Measurements from ENCODE around the gene MYO3A. TPM values are rescaled to one million over a fixed set of nuclear protein-coding genes. Genes with fewer than 3 reads are reported as not detected.

The MYO3A gene
- total RNA-seq, 1 donor from 2014 or later, result 0.23 TPM

GRCh38 chr10:26213157-26213800 is 279.2 kb downstream of the MYO3A start:
- peaks cover 60% of the 10 kb centered on the region for H3K27me3 Mint-ChIP-seq (ENCODE audit: low read depth, unreplicated experiment)
- no peak overlapping the region for H3K4me3 Mint-ChIP-seq (ENCODE audit: unreplicated experiment)
- Histone ChIP-seq H3K4me2 (ENCODE audit: low read length) (no peak overlapping the region), H2AFZ (ENCODE audit: low read depth, low read length) (no peak overlapping the region), H3K36me3 (ENCODE audit: insufficient read depth, low read length) (no peaks in the 10 kb centered on the region), H3K27me3 (ENCODE audit: insufficient read depth, low read length) (peaks cover 66% of the 10 kb centered on the region), H3K4me3 (ENCODE audit: insufficient read depth, low read depth, low read length) (no peak overlapping the region), H3K27ac (ENCODE audit: low read depth, low read length) (no peak overlapping the region), H3K79me2 (ENCODE audit: insufficient read depth, low read length) (no peaks in the 10 kb centered on the region), H3K9me3 (ENCODE audit: insufficient read depth, low read depth, low read length) (no peaks in the 10 kb centered on the region), H4K20me1 (ENCODE audit: insufficient read depth, low read length) (peaks cover 3% of the 10 kb centered on the region), H3K9ac (ENCODE audit: low read length) (no peak overlapping the region), H3K4me1 (ENCODE audit: insufficient read depth, low read length) (peaks cover 6% of the 10 kb centered on the region)
- DNase-seq (ENCODE audit: low read depth), result no peak
- H3K9me3 Mint-ChIP-seq (ENCODE audit: unreplicated experiment), result peaks cover 6% of the 10 kb centered on the region
- H3K4me1 Mint-ChIP-seq (ENCODE audit: low read depth, unreplicated experiment), result no peaks in the 10 kb centered on the region
- H3K36me3 Mint-ChIP-seq (ENCODE audit: low read depth, unreplicated experiment), result no peaks in the 10 kb centered on the region
- no peak for FAIRE-seq
- no peak overlapping the region for H3K27ac Mint-ChIP-seq (ENCODE audit: unreplicated experiment)
- TF ChIP-seq EZH2 (IDR thresholded peaks at IDR 0.05; ENCODE audit: insufficient read depth, low read length), result no peak
- TF ChIP-seq, protein P1, sequence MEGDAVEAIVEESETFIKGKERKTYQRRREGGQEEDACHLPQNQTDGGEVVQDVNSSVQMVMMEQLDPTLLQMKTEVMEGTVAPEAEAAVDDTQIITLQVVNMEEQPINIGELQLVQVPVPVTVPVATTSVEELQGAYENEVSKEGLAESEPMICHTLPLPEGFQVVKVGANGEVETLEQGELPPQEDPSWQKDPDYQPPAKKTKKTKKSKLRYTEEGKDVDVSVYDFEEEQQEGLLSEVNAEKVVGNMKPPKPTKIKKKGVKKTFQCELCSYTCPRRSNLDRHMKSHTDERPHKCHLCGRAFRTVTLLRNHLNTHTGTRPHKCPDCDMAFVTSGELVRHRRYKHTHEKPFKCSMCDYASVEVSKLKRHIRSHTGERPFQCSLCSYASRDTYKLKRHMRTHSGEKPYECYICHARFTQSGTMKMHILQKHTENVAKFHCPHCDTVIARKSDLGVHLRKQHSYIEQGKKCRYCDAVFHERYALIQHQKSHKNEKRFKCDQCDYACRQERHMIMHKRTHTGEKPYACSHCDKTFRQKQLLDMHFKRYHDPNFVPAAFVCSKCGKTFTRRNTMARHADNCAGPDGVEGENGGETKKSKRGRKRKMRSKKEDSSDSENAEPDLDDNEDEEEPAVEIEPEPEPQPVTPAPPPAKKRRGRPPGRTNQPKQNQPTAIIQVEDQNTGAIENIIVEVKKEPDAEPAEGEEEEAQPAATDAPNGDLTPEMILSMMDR (IDR thresholded peaks at IDR 0.05; ENCODE audit: insufficient read depth, low read depth, low read length), result no peak

DNA sequence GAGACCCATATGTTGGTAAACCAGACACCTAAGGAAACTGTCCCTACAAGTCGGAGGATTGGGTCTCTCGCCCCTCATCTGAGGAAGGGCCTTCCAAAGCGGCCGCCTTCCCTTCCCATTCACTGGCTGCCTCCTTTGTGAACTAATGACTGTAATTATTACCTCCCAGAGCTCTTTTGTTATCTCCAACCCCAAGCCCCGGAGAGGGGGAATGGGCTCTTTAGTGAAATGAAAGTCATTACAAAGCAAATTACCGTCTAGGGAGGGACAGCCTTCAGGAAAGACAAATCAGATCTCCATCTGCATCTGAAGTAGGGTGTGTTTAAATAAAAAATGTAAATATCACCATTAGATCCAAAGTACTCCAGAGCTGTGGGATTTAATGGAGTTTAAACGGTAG is 280.0 kb downstream of the MYO3A start:
- no peaks in the 10 kb centered on the region for H3K36me3 ChIP-seq (ENCODE audit: insufficient read depth, low read length)
- no peak overlapping the region for H2AFZ ChIP-seq (ENCODE audit: low read depth, low read length)
- no peaks in the 10 kb centered on the region for H3K9me3 ChIP-seq (ENCODE audit: insufficient read depth, low read depth, low read length)
- H3K9me3 Mint-ChIP-seq (ENCODE audit: unreplicated experiment), result peaks cover 6% of the 10 kb centered on the region
- H3K4me1 ChIP-seq (ENCODE audit: insufficient read depth, low read length), result peaks cover 6% of the 10 kb centered on the region
- H3K4me2 ChIP-seq (ENCODE audit: low read length), result no peak overlapping the region
- peaks cover 73% of the 10 kb centered on the region for H3K27me3 ChIP-seq (ENCODE audit: insufficient read depth, low read length)
- peaks cover 67% of the 10 kb centered on the region for H3K27me3 Mint-ChIP-seq (ENCODE audit: low read depth, unreplicated experiment)
- H3K79me2 ChIP-seq (ENCODE audit: insufficient read depth, low read length), result no peaks in the 10 kb centered on the region
- no peak overlapping the region for H3K27ac ChIP-seq (ENCODE audit: low read depth, low read length)
- H4K20me1 ChIP-seq (ENCODE audit: insufficient read depth, low read length), result peaks cover 3% of the 10 kb centered on the region
- no peak overlapping the region for H3K27ac Mint-ChIP-seq (ENCODE audit: unreplicated experiment)
- no peak overlapping the region for H3K9ac ChIP-seq (ENCODE audit: low read length)
- H3K36me3 Mint-ChIP-seq (ENCODE audit: low read depth, unreplicated experiment), result no peaks in the 10 kb centered on the region
- no peak overlapping the region for H3K4me3 ChIP-seq (ENCODE audit: insufficient read depth, low read depth, low read length)
- no peaks in the 10 kb centered on the region for H3K4me1 Mint-ChIP-seq (ENCODE audit: low read depth, unreplicated experiment)
- DNase-seq (ENCODE audit: low read depth) (no peak), FAIRE-seq (no peak)
- TF ChIP-seq, protein P1 (IDR thresholded peaks at IDR 0.05; ENCODE audit: insufficient read depth, low read depth, low read length), result no peak
- no peak for TF ChIP-seq EZH2 (IDR thresholded peaks at IDR 0.05; ENCODE audit: insufficient read depth, low read length)
- no peak overlapping the region for H3K4me3 Mint-ChIP-seq (ENCODE audit: unreplicated experiment)
